Keratinocyte (primary cell): ENCODE measurements around the gene SNTG2. TPM values are rescaled to one million over a fixed set of nuclear protein-coding genes. Genes with fewer than 3 reads are reported as not detected.

Source experiments
- DNase-seq: peaks from one replicate; pipeline ENCODE4 v3.0.0-alpha.2; 2011; ENCODE audit warnings: low read depth, missing footprints, low spot score
- FAIRE-seq: peaks from 2 replicates; lab custom pipeline; 2011; peaks lifted over from hg19 to GRCh38; lab: Jason Lieb, UNC
- H2AFZ ChIP-seq: 2 replicates; pipeline ENCODE4 v1.6.0; 2012; ENCODE audit warnings: low read length, control low read depth, inconsistent platforms; ENCODE audit not compliant: control insufficient read depth
- H3K27ac ChIP-seq: 2 replicates; pipeline ENCODE4 v1.5.1; 2011; ENCODE audit warnings: low read length; ENCODE audit not compliant: control insufficient read depth, insufficient read depth
- H3K27me3 ChIP-seq: 3 replicates; pipeline ENCODE4 v1.6.0; 2011; ENCODE audit warnings: low read length; ENCODE audit not compliant: control insufficient read depth, insufficient read depth; ENCODE audit errors: extremely low read depth
- H3K36me3 ChIP-seq, 2 experiments: 2 replicates in 1 of 2; 3 replicates in 1 of 2; pipeline ENCODE4 v1.5.1; 2011; ENCODE audit warnings: low read length in 2 of 2, mild to moderate bottlenecking in 1 of 2; ENCODE audit not compliant: control insufficient read depth in 2 of 2, insufficient read depth in 2 of 2; ENCODE audit errors: extremely low read depth in 1 of 2
- H3K4me1 ChIP-seq: 3 replicates; pipeline ENCODE4 v1.5.1; 2011; ENCODE audit warnings: low read length; ENCODE audit not compliant: control insufficient read depth, insufficient read depth; ENCODE audit errors: extremely low read depth
- H3K4me2 ChIP-seq: 3 replicates; pipeline ENCODE4 v1.6.0; 2011; ENCODE audit warnings: low read depth, low read length; ENCODE audit not compliant: control insufficient read depth, insufficient read depth; ENCODE audit errors: extremely low read depth
- H3K4me3 ChIP-seq, 3 experiments: fragments of 200-600 bp in 1 of 3; sonication (generic) in 1 of 3; 2 replicates in 2 of 3; 3 replicates in 1 of 3; pipeline ENCODE4 v1.5.1; 2011 to 2016; ENCODE audit warnings: low read length in 3 of 3, mild to moderate bottlenecking in 3 of 3, control low read depth in 2 of 3, inconsistent platforms in 1 of 3, low read depth in 1 of 3, mixed read lengths in 1 of 3, mixed run types in 1 of 3, moderate library complexity in 1 of 3; ENCODE audit not compliant: control insufficient read depth in 2 of 3, insufficient read depth in 2 of 3; ENCODE audit errors: extremely low read depth in 1 of 3
- H3K79me2 ChIP-seq: 2 replicates; pipeline ENCODE4 v1.6.0; 2012; ENCODE audit warnings: low read length; ENCODE audit not compliant: control insufficient read depth, insufficient read depth
- H3K9ac ChIP-seq: 3 replicates; pipeline ENCODE4 v1.6.0; 2011; ENCODE audit warnings: low read length; ENCODE audit not compliant: control insufficient read depth, insufficient read depth; ENCODE audit errors: extremely low read depth
- H3K9me1 ChIP-seq: 3 replicates; pipeline ENCODE4 v1.6.0; 2011; ENCODE audit warnings: low read length; ENCODE audit not compliant: control insufficient read depth, insufficient read depth; ENCODE audit errors: extremely low read depth
- H3K9me3 ChIP-seq: 2 replicates; pipeline ENCODE4 v1.5.1; 2012; ENCODE audit warnings: low read depth, low read length; ENCODE audit not compliant: control insufficient read depth
- H4K20me1 ChIP-seq: 3 replicates; pipeline ENCODE4 v1.6.0; 2011; ENCODE audit warnings: low read length; ENCODE audit not compliant: control insufficient read depth, insufficient read depth; ENCODE audit errors: extremely low read depth
- CTCF ChIP-seq, 3 experiments: IDR thresholded peaks in 1 of 3; conservative IDR thresholded peaks in 1 of 3; optimal IDR thresholded peaks in 1 of 3; 2 replicates in 2 of 3; 3 replicates in 1 of 3; pipeline versions ENCODE3 to v1.5.1; 2011; ENCODE audit warnings: low read length in 3 of 3, mild to moderate bottlenecking in 3 of 3, moderate library complexity in 2 of 3, control low read depth in 1 of 3, inconsistent platforms in 1 of 3; ENCODE audit not compliant: insufficient read depth in 2 of 3; ENCODE audit errors: extremely low read depth in 1 of 3
- EZH2 ChIP-seq: IDR thresholded peaks from one replicate; pipeline ENCODE4 v1.6.1; 2012; ENCODE audit warnings: inconsistent platforms, mild to moderate bottlenecking, low read length, moderate library complexity
- dilution Hi-C: fragments of 300-500 bp; cut with MboI; formaldehyde crosslinking; loops from one replicate; pipeline ENCODE4 v1.7.0; 2020; ENCODE audit warnings: low sequenced_read_pairs; ENCODE audit not compliant: extremely low pct_ligation_motif_present
- polyA plus RNA-seq, 5 experiments: library from polyadenylated mRNA; depleted of rRNA in 3 of 5; stranded (reverse) in 3 of 5; stranded (forward) in 1 of 5; unstranded in 1 of 5; fragments of >200 nt; gene quantifications; 1 replicate in 1 of 5; 2 replicates in 3 of 5; 3 replicates in 1 of 5; pipeline versions ENCODE4 v1.2.1 to v1.2.3, GENCODE V29; 2011 to 2012; ENCODE audit warnings: missing spikeins in 2 of 5, low read depth in 1 of 5, low replicate concordance in 1 of 5

Gene SNTG2
- polyA plus RNA-seq, 1 donor (not counting 4 experiments of a cell fraction or from before 2014, with no cell fraction given), result not detected

DNA sequence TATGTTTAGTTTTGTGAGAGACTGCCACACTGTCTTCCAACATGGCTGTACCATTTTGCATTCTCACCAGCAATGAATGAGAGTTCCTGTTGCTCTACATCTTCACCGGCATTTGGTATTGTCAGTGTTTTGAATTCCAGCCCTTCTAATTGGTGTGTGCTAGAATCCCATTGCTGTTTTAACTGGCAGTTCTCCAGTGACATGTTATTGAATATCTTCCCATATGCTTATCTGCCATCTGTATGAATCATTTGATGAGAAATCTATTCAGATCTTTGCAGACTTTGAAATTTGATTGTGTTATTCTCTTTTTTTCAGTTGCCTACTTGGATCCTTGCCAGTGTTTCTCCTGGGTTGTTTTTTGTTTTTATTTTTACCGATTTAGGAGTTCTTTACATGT lies 99.0 kb downstream of the SNTG2 start:
- Histone ChIP-seq H3K4me2 (no peak overlapping the region), H3K4me1 (peaks cover 1% of the 10 kb centered on the region), H3K9me3 (no peaks in the 10 kb centered on the region), H3K27me3 (no peaks in the 10 kb centered on the region), H3K9ac (no peak overlapping the region), H4K20me1 (no peaks in the 10 kb centered on the region), H3K79me2 (no peaks in the 10 kb centered on the region), H3K27ac (no peak overlapping the region), H3K36me3 (no peaks in the 10 kb centered on the region), H2AFZ (no peak overlapping the region), H3K4me3 (no peak overlapping the region), H3K9me1 (no peaks in the 10 kb centered on the region)
- DNase-seq (no peak), FAIRE-seq (peak; percentile 44)
- TF ChIP-seq EZH2 (no peak), CTCF (optimal IDR thresholded peaks at IDR 0.05 in 1 of 3, IDR thresholded peaks at IDR 0.05 in 1 of 3, conservative IDR thresholded peaks at IDR 0.05 in 1 of 3; ENCODE audit: extremely low read depth in 1 of 3, insufficient read depth in 2 of 3, low read length in 3 of 3) (no peak)
- dilution Hi-C loops, result no loop called here

DNA sequence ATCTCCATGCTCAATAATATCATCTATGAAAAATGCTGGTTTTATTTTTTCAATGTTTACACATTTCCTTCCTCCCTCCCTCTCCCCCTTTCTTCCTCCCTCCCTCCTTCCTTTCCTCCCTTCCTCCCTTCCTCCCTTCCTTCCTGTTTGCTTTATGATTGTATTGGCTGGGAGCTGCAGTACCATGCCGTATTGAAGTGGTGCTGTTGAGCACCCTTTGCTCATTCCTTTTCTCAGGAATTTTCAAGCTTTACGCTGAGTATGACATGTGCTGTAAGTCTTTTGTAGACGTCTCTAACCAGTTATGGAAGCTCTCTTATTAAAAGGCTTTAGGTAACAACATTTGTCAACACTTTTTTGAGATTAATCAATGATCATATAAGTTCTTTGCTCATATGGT lies 100.4 kb downstream of the SNTG2 start:
- FAIRE-seq, result no peak
- Histone ChIP-seq H3K4me2 (no peak overlapping the region), H3K79me2 (no peaks in the 10 kb centered on the region), H2AFZ (no peak overlapping the region), H3K9me3 (no peaks in the 10 kb centered on the region), H3K36me3 (no peaks in the 10 kb centered on the region), H3K4me3 (no peak overlapping the region), H3K9ac (no peak overlapping the region), H4K20me1 (no peaks in the 10 kb centered on the region), H3K9me1 (no peaks in the 10 kb centered on the region), H3K4me1 (peaks cover 12% of the 10 kb centered on the region), H3K27me3 (no peaks in the 10 kb centered on the region), H3K27ac (no peak overlapping the region)
- DNase-seq, result no peak
- dilution Hi-C loops, result no loop called here
- no peak for TF ChIP-seq EZH2
- TF ChIP-seq CTCF (optimal IDR thresholded peaks at IDR 0.05 in 1 of 3, IDR thresholded peaks at IDR 0.05 in 1 of 3, conservative IDR thresholded peaks at IDR 0.05 in 1 of 3; ENCODE audit: extremely low read depth in 1 of 3, insufficient read depth in 2 of 3, low read length in 3 of 3), result peak in 1 of 3 experiments; percentile 36
